Breast epithelium (tissue), 3 donors: ENCODE data around the gene MIER2.

ENCODE experiments used
- CTCF ChIP-seq, 3 donors: fragments of 450-650 bp; IDR thresholded peaks; one replicate each; pipeline ENCODE4 v1.5.1; 2016 to 2017; ENCODE audit warnings: antibody characterized with exemption in 3 of 3, mild to moderate bottlenecking in 3 of 3, moderate library complexity in 3 of 3
- POLR2A ChIP-seq: fragments of 450-650 bp; IDR thresholded peaks from one replicate; pipeline ENCODE4 v1.6.1; 2016; ENCODE audit warnings: antibody characterized with exemption, mild to moderate bottlenecking, moderate library complexity

GRCh38 chr19:275958-276646 lies 68.5 kb downstream of the MIER2 start:
- no peak for TF ChIP-seq CTCF (IDR thresholded peaks at IDR 0.05)
- no peak for TF ChIP-seq POLR2A
